NCI-H187 treated with DMSO at 0.1 percent for 48 hours (cell line): ENCODE results near the gene RRP9.
"Not testable (repeated sequence)": the region's sequence is repeated elsewhere in the genome, so short reads cannot be mapped to it uniquely, and the experiment has no call there.

Source experiments
- DNase-seq: peaks from one replicate; lab custom pipeline; 2025; lab: John Stamatoyannopoulos, UW

RRP9 gene

GRCh38 chr3:51904034-51904823, 37.5 kb downstream of the RRP9 start:
- no peak for DNase-seq

GRCh38 chr3:51902361-51902760, 39.3 kb downstream of the RRP9 start:
- not testable (repeated sequence) for DNase-seq

DNA sequence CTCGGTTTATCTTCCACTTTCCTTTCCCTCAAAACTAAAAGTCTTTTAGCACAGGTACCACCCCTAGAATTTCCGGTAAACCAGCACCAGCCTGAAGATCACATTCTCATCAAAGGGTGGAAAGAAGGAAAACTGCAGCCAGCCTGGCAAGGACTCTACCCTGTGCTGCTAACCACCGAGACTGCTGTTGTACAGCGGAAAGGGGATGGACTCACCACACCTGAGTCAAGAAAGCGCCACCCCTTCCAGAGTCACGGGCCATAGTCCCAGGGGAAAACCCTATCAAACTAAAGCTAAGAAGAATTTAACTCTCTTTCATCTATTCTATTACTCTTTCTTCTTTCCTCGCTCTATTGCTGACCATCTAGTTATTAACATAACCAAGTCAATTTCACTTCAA, 41.7 kb downstream of the RRP9 start:
- not testable (repeated sequence) for DNase-seq

DNA sequence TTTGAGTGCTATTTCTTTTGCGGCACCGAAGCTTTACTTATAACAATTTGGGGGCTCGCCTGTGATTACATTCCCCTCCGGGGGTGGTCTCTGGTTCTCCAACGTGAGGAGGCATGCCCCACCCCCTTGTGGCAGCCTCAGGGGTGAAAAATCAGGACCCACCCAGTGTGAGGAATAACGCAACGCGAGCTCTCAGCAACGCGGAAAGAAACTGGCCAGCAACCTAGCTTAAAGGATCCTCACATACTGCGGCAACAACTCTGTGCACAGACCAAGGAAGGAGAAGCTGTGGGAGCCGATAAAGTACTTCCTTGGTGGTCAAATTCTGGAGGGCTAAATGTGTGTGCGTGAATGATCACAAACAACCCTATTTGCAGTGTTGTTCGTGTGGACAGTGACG, 44.3 kb downstream of the RRP9 start:
- no peak for DNase-seq

DNA sequence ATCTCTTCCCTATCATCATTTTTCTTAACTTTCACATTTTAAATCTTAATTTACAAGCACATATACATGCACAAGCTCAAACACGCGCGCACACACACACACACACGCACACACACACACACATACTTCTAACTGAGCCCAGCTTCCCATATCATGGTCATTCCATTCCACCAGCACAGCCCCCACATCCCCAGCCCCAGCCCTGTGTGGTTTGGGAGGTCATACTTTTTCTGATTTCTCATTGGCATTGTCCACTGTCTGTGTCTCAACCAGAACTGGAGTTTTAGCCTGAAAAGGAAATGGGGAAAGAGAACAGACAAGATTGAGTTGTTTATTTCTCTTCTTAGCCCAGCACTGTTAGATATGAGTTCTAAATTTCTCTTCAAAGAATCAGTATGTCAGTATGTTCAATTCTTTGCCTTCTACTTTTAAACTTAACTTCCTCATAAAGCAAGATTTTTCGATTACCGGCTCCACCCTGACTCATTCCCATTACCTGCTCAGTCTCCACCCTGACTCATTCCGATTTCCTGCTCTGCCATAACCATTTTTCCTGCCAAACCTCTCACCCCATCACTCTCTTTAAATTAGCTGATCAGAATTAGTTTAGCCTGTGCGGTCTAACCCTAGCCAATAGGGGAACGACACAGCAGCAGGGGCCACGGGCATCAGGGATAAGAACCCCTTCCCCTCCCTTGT, 44.9 kb downstream of the RRP9 start:
- DNase-seq: no peak

- no peak for DNase-seq
Measured at GRCh38 chr3:51894939-51895338, 46.8 kb downstream of the RRP9 start.

GRCh38 chr3:51894391-51894790, 47.3 kb downstream of the RRP9 start:
- no peak for DNase-seq

GRCh38 chr3:51891242-51892039, 50.3 kb downstream of the RRP9 start:
- DNase-seq: no peak

DNA sequence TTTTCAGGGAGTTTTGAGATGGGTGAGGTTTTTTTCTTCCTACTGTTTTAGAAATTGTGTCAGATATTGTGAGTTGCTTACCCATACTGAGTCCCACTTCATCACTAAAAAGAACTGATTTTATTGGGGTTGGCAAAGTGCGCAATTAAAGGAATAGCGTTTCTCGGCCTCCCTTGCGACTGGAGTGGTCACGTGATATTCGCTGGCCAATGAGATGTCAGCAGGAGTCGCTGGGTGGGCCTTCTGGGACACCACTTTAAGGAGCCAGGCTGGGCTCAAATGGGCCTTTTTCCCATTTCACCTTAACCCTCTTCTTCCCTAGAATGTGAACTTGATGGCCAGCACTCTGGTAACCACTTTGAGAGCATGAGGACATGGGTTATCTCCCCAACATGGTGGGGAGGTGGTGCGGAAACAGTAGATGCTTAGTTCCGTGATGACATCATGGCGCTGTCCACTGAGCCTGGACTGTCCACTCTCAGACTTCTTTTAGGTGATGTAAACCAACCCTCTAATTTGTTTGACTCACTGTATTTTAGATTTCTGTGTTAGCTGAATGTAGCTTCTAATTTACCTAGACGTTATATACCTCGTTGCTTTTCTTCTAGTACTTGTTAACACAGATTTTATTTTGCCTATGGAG, 53.1 kb downstream of the RRP9 start:
- DNase-seq: no peak

GRCh38 chr3:51887620-51888019, 54.1 kb downstream of the RRP9 start:
- DNase-seq: no peak

GRCh38 chr3:51886447-51886846, 55.3 kb downstream of the RRP9 start:
- DNase-seq: no peak
